K562 (cell line): ENCODE results near the gene PPP1R16B. TPM values are rescaled to one million over a fixed set of nuclear protein-coding genes. Genes with fewer than 3 reads are reported as not detected.

Source experiments
- BRD4 ChIP-seq: fragments of 200-600 bp; sonication (generic); IDR thresholded peaks from 2 replicates; pipeline ENCODE4 v1.6.1; 2017; ENCODE audit warnings: inconsistent platforms
- CREM ChIP-seq: IDR thresholded peaks from 2 replicates; pipeline ENCODE4 v1.6.1; 2014; ENCODE audit warnings: antibody characterized with exemption, low read depth
- CXXC5 ChIP-seq: fragments of 250-450 bp; sonication (Bioruptor Pico); IDR thresholded peaks from 2 replicates; pipeline ENCODE4 v1.8.0; 2022; ENCODE audit warnings: inconsistent platforms, mild to moderate bottlenecking, moderate library complexity
- DACH1 ChIP-seq: fragments of 450-650 bp; IDR thresholded peaks from 2 replicates; pipeline ENCODE4 v1.6.1; 2018; ENCODE audit not compliant: partially characterized antibody
- HINFP ChIP-seq: fragments of 450-650 bp; conservative IDR thresholded peaks from 2 replicates; pipeline ENCODE4 v1.6.1; 2016; ENCODE audit warnings: missing genetic modification characterization, low read depth, mild to moderate bottlenecking, control low read depth, missing compliant biosample characterization
- KLF16 ChIP-seq: IDR thresholded peaks from 2 replicates; pipeline ENCODE4 v1.6.1; 2016; ENCODE audit warnings: antibody characterized with exemption
- MCM5 ChIP-seq: fragments of 450-650 bp; IDR thresholded peaks from 2 replicates; pipeline ENCODE4 v1.6.1; 2016; ENCODE audit warnings: low read depth
- MITF ChIP-seq: IDR thresholded peaks from 2 replicates; pipeline ENCODE4 v1.6.1; 2014; ENCODE audit warnings: antibody characterized with exemption
- PBX2 ChIP-seq, 2 experiments: IDR thresholded peaks in 1 of 2; conservative IDR thresholded peaks in 1 of 2; 2 replicates each; pipeline ENCODE4 v1.6.1; 2016; ENCODE audit warnings: low read depth in 2 of 2, mild to moderate bottlenecking in 1 of 2, missing compliant biosample characterization in 1 of 2, missing genetic modification characterization in 1 of 2, moderate library complexity in 1 of 2
- RFX7 ChIP-seq: fragments of 250-450 bp; sonication (Bioruptor Pico); IDR thresholded peaks from 2 replicates; pipeline ENCODE4 v1.5.1; 2021; ENCODE audit warnings: mild to moderate bottlenecking
- YY1 ChIP-seq, 3 experiments: IDR thresholded peaks; 2 replicates each; pipeline ENCODE4 v1.6.1; 2011; ENCODE audit warnings: low read length in 2 of 3, mild to moderate bottlenecking in 2 of 3, moderate library complexity in 2 of 3, borderline replicate concordance in 1 of 3, control low read depth in 1 of 3, low read depth in 1 of 3; ENCODE audit not compliant: insufficient read depth in 3 of 3, insufficient replicate concordance in 2 of 3, control insufficient read depth in 1 of 3, insufficient read length in 1 of 3; ENCODE audit errors: extremely low read depth in 1 of 3
- ZNF133 ChIP-seq: fragments of 250-450 bp; sonication (Bioruptor Pico); IDR thresholded peaks from 2 replicates; pipeline ENCODE4 v1.4.0; 2020; ENCODE audit warnings: mild to moderate bottlenecking
- ZNF41 ChIP-seq: fragments of 250-450 bp; sonication (Bioruptor Pico); conservative IDR thresholded peaks from 2 replicates; pipeline ENCODE4 v1.4.0; 2020; ENCODE audit warnings: mild to moderate bottlenecking
- ZNF583 ChIP-seq: fragments of 250-450 bp; sonication (Bioruptor Pico); IDR thresholded peaks from 2 replicates; pipeline ENCODE4 v1.4.0; 2020
- ZNF699 ChIP-seq: fragments of 250-450 bp; sonication (Bioruptor Pico); IDR thresholded peaks from 2 replicates; pipeline ENCODE4 v1.8.0; 2021; ENCODE audit warnings: mild to moderate bottlenecking, moderate library complexity; ENCODE audit not compliant: insufficient replicate concordance
- polyA plus RNA-seq, 8 experiments: library from polyadenylated mRNA; depleted of rRNA in 4 of 8; stranded (reverse) in 5 of 8; unstranded in 3 of 8; fragments of >200 nt; fragmentation: Nextera tagmentation in 2 of 8; fragmentation: Illumina TruSeq in 1 of 8; extraction: Ambion mirVana in 2 of 8; extraction: Trizol in 1 of 8; gene quantifications; 2 replicates each; pipeline versions ENCODE4 v1.2.1 to v1.2.3, GENCODE V29; 2011 to 2014; ENCODE audit warnings: inconsistent platforms in 1 of 8, missing spikeins in 1 of 8
- total RNA-seq, 7 experiments: library from RNA; depleted of rRNA in 6 of 7; stranded (reverse); fragments of >200 nt in 6 of 7; fragmentation: Illumina TruSeq in 2 of 7; extraction: Trizol in 2 of 7; gene quantifications; 2 replicates each; pipeline versions ENCODE4 v1.2.1 to v1.2.3, GENCODE V29; 2011 to 2021; ENCODE audit warnings: low replicate concordance in 1 of 7
- TF ChIP-seq, protein P1 (sequence below): sonication (generic); formaldehyde crosslinking; IDR thresholded peaks from 2 replicates; pipeline ENCODE4 v1.8.0; 2022; ENCODE audit warnings: mild to moderate bottlenecking, missing genetic modification reagents

PPP1R16B gene
- total and polyA plus RNA-seq, 9 of the 15 experiments (the other 6 are each of a cell fraction or from before 2014, with no cell fraction given): 1.5 to 11.5 (median 6.8) TPM

- TF ChIP-seq HINFP (tag) (no peak), YY1 (IDR thresholded peaks at IDR 0.05; ENCODE audit: borderline replicate concordance in 1 of 3, control insufficient read depth in 1 of 3, extremely low read depth in 1 of 3, insufficient read depth in 3 of 3, insufficient read length in 1 of 3, insufficient replicate concordance in 2 of 3, low read depth in 1 of 3, low read length in 2 of 3) (peak in 1 of 3 experiments; percentile 62), MITF (peak; percentile 81; the same call in 1 of the 2 replicates), BRD4 (no peak), CXXC5 (peak; percentile 84), MCM5 (no peak), DACH1 (peak; percentile 54), ZNF699 (CRISPR knock-in tag) (no peak), RFX7 (no peak), KLF16 (peak; percentile 100), ZNF133 (CRISPR knock-in tag) (no peak), ZNF41 (CRISPR knock-in tag) (no peak), PBX2 (CRISPR knock-in tag; IDR thresholded peaks at IDR 0.05; ENCODE audit: low read depth) (no peak), PBX2 (tag; conservative IDR thresholded peaks at IDR 0.05; ENCODE audit: low read depth) (peak; percentile 84), ZNF583 (CRISPR knock-in tag) (no peak), CREM (peak; percentile 86)
- TF ChIP-seq, protein P1, sequence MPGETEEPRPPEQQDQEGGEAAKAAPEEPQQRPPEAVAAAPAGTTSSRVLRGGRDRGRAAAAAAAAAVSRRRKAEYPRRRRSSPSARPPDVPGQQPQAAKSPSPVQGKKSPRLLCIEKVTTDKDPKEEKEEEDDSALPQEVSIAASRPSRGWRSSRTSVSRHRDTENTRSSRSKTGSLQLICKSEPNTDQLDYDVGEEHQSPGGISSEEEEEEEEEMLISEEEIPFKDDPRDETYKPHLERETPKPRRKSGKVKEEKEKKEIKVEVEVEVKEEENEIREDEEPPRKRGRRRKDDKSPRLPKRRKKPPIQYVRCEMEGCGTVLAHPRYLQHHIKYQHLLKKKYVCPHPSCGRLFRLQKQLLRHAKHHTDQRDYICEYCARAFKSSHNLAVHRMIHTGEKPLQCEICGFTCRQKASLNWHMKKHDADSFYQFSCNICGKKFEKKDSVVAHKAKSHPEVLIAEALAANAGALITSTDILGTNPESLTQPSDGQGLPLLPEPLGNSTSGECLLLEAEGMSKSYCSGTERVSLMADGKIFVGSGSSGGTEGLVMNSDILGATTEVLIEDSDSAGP: no peak
Measured at GRCh38 chr20:38947931-38948362, 142.4 kb downstream of the PPP1R16B start (continued).
